Gastroesophageal sphincter (tissue), 3 donors: ENCODE measurements around the gene CLASRP.

Experiments
- EP300 ChIP-seq: sonication (generic); formaldehyde crosslinking; IDR thresholded peaks from one replicate; pipeline ENCODE4 v1.6.1; 2017; ENCODE audit warnings: antibody characterized with exemption, mild to moderate bottlenecking
- POLR2A ChIP-seq, 2 donors: fragments of 450-650 bp; IDR thresholded peaks; one replicate each; pipeline ENCODE4 v1.6.1; 2017; ENCODE audit warnings: antibody characterized with exemption in 2 of 2, mild to moderate bottlenecking in 2 of 2, moderate library complexity in 1 of 2
- TF ChIP-seq, protein P1 (sequence below), 4 experiments: fragments of 200-600 bp in 2 of 4; fragments of 450-650 bp in 2 of 4; sonication (generic) in 1 of 4; IDR thresholded peaks; one replicate each; pipeline ENCODE4 v1.5.1; 2017 to 2019; ENCODE audit warnings: antibody characterized with exemption in 4 of 4, mild to moderate bottlenecking in 2 of 4, moderate library complexity in 2 of 4

DNA sequence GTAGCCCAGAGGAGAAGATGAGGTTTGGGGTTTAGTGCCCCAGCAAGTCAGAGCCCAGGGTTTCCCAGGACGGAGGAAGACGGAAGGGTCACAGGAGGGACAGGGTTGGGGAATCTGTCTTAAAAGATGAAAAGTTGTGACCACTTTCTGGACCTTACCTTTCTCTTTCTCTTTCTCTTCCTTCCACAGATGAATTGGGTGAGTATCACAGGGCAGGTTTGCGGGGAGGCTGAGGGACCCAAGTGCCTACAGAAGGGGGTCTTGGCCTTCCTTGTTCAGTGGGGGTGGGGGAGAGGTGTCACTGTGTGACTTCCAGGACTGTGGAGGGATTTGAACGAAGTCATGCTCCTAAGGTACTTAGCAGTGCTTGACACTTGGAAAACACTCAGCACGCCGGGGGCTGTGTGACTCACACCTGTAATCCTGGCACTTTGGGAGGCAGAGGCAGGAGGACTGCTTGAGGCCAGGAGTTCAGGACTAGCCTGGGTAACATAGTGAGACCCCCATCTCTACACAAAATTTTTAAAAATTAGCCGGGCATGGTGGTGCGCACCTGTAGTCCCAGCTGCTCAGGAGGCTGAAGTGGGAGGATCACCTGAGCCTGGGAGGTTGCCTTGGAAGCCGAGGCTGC is 29.1 kb upstream of the CLASRP start:
- TF ChIP-seq, protein P1, sequence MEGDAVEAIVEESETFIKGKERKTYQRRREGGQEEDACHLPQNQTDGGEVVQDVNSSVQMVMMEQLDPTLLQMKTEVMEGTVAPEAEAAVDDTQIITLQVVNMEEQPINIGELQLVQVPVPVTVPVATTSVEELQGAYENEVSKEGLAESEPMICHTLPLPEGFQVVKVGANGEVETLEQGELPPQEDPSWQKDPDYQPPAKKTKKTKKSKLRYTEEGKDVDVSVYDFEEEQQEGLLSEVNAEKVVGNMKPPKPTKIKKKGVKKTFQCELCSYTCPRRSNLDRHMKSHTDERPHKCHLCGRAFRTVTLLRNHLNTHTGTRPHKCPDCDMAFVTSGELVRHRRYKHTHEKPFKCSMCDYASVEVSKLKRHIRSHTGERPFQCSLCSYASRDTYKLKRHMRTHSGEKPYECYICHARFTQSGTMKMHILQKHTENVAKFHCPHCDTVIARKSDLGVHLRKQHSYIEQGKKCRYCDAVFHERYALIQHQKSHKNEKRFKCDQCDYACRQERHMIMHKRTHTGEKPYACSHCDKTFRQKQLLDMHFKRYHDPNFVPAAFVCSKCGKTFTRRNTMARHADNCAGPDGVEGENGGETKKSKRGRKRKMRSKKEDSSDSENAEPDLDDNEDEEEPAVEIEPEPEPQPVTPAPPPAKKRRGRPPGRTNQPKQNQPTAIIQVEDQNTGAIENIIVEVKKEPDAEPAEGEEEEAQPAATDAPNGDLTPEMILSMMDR (IDR thresholded peaks at IDR 0.05), result no peak
- TF ChIP-seq POLR2A (IDR thresholded peaks at IDR 0.05) (no peak), EP300 (no peak)
